ENCODE results near the gene TALDO1. TPM values are rescaled to one million over a fixed set of nuclear protein-coding genes. Genes with fewer than 3 reads are reported as not detected.

TALDO1 gene
- total RNA-seq, 1 donor from 2014 or later, result 207 TPM

DNA sequence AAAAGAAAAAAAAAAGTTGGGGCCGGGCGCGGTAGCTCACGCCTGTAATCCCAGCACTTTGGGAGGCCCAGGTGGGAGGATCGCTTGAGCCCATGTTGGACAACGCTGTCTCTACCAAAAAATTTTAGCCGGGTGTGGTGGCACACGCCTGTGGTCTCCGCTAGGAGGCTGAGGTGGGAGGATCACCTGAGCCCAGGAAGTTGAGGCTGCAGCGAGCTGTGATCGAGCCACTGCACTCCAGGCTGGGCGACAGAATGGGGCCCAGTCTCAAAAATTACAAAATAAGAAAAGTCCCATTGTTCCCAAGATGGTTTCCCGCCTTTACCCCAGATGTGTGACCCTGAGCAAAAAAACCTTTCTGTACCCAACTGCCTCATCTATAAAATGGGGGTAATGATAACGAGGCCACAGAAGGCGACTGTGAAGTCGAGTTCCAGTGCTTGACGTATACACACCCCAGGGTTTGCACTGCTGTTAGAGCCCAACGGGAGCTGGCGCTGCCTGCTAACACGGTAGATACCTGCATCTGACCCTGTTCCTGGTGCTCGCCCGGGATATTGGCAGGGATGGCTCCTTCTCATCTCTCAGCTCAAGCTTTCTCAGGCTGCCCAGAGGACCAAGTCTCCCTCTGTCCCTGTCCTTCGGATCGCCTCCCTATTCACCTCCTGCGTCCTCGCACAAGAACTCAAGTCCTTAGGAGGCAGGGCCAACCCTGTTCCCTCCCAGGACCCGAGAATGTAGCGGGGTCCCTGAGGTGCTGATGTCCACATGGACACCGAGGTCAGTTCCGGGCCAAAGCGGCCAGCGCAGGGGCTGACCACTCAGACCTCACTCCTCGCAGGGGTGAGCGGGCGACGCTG, 61.4 kb downstream of the TALDO1 start:
- no peak for TF ChIP-seq CTCF (IDR thresholded peaks at IDR 0.05; ENCODE audit: insufficient read depth, low read length, poor library complexity, severe bottlenecking)
- DNase-seq (ENCODE audit: low read depth), result no peak
- Histone ChIP-seq H3K27me3 (ENCODE audit: control insufficient read depth, insufficient read depth, low read length) (no peaks in the 10 kb centered on the region), H3K36me3 (ENCODE audit: control insufficient read depth, insufficient read depth, low read length) (peaks cover 8% of the 10 kb centered on the region), H3K4me3 (ENCODE audit: low read depth, low read length) (peak overlapping the region; percentile 98)

- TF ChIP-seq CTCF (IDR thresholded peaks at IDR 0.05; ENCODE audit: insufficient read depth, low read length, poor library complexity, severe bottlenecking), result no peak
- Histone ChIP-seq H3K27me3 (ENCODE audit: control insufficient read depth, insufficient read depth, low read length) (no peaks in the 10 kb centered on the region), H3K4me3 (ENCODE audit: low read depth, low read length) (peak within 1 kb of the TSS; percentile 98), H3K36me3 (ENCODE audit: control insufficient read depth, insufficient read depth, low read length) (peaks cover 8% of the 10 kb centered on the region)
- peak; percentile 76 for DNase-seq (ENCODE audit: low read depth)
These were observed 62.2 kb downstream of the TALDO1 start, which contains the start of gene RPLP2 for GRCh38 chr11:809287-810039. Gene RPLP2 (plus strand): TSS chr11:809967. CDS start chr11:810235, 268 bp downstream.

DNA sequence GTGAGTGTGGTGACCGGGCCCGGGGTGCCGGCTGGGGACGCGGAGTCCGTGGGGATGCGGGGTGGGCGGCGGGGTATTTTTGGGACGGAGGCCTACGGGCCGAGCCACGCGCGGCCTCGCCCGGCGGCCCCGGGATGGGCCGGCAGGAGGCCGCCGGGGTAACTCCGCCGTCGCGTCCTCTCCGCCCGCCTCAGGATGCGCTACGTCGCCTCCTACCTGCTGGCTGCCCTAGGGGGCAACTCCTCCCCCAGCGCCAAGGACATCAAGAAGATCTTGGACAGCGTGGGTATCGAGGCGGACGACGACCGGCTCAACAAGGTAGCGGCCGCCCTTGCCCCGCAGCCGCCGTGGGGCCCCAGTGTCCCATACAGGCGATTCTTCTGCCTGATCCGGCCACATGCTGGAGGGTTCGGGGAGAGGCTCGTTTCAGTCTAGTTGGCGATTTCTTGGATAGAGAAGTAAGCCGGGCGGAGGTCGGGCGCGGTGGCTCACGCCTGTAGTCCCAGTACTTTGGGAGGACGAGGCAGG, 62.8 kb downstream of the TALDO1 start:
- DNase-seq (ENCODE audit: low read depth), result no peak
- TF ChIP-seq CTCF (IDR thresholded peaks at IDR 0.05; ENCODE audit: insufficient read depth, low read length, poor library complexity, severe bottlenecking), result no peak
- peak overlapping the region; percentile 98 for H3K4me3 ChIP-seq (ENCODE audit: low read depth, low read length)
- no peaks in the 10 kb centered on the region for H3K27me3 ChIP-seq (ENCODE audit: control insufficient read depth, insufficient read depth, low read length)
- H3K36me3 ChIP-seq (ENCODE audit: control insufficient read depth, insufficient read depth, low read length), result peaks cover 8% of the 10 kb centered on the region

DNA sequence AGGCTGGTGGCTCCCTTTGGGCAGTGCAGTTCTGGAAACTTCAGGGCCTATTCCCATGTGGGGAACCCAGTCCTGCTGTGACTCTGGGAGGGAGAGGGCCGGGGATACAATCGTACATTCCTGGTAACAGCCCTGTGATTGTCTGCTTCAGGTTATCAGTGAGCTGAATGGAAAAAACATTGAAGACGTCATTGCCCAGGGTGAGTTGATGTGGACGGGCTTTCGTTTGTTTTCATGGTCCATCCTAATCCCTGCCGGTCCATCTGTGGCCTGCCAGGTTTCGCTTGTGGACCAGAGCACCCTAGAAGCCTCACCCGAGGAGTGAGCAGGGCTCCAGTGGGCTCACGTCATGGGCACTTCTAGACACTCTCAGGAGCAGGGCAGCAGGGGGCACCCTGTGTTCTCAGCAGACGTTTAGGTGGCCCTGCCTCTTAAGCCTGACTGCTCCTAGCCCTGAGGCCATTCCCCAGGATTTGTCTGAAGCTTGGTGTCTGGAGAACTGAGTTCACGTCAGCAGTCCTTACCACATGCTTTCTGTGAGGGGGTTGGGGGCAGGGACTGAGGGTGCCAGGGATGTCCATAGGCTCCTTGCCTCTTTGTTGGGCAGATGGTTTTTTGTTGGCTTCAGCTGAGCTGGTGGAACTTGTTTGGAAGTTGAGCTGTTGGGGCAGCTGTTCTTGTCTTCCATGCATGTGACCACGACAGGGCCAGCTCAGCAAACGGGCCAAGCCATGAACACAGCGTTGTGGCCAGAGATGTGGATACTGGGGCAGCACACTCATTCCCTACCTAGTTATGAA, 64.4 kb downstream of the TALDO1 start:
- peaks cover 8% of the 10 kb centered on the region for H3K36me3 ChIP-seq (ENCODE audit: control insufficient read depth, insufficient read depth, low read length)
- TF ChIP-seq CTCF (IDR thresholded peaks at IDR 0.05; ENCODE audit: insufficient read depth, low read length, poor library complexity, severe bottlenecking), result peak; percentile 15
- DNase-seq (ENCODE audit: low read depth), result no peak
- no peaks in the 10 kb centered on the region for H3K27me3 ChIP-seq (ENCODE audit: control insufficient read depth, insufficient read depth, low read length)
- H3K4me3 ChIP-seq (ENCODE audit: low read depth, low read length), result no peak overlapping the region

GRCh38 chr11:812390-812789, 65.1 kb downstream of the TALDO1 start:
- no peak for DNase-seq (ENCODE audit: low read depth)
- H3K36me3 ChIP-seq (ENCODE audit: control insufficient read depth, insufficient read depth, low read length), result peaks cover 8% of the 10 kb centered on the region
- no peaks in the 10 kb centered on the region for H3K27me3 ChIP-seq (ENCODE audit: control insufficient read depth, insufficient read depth, low read length)
- TF ChIP-seq CTCF (IDR thresholded peaks at IDR 0.05; ENCODE audit: insufficient read depth, low read length, poor library complexity, severe bottlenecking), result no peak
- H3K4me3 ChIP-seq (ENCODE audit: low read depth, low read length), result no peak overlapping the region

All from kidney epithelial cell (primary cell).